NK-92 treated with Interleukin-12 subunit alpha and Interleukin-12 subunit beta, amount 100 ng/mL, for 24 hours (cell line): ENCODE data around the gene DCDC2B.
"Not testable (repeated sequence)": the region's sequence is repeated elsewhere in the genome, so short reads cannot be mapped to it uniquely, and the experiment has no call there.

Experiments used
- DNase-seq: peaks from one replicate; lab custom pipeline; 2025; lab: John Stamatoyannopoulos, UW

The DCDC2B gene

DNA sequence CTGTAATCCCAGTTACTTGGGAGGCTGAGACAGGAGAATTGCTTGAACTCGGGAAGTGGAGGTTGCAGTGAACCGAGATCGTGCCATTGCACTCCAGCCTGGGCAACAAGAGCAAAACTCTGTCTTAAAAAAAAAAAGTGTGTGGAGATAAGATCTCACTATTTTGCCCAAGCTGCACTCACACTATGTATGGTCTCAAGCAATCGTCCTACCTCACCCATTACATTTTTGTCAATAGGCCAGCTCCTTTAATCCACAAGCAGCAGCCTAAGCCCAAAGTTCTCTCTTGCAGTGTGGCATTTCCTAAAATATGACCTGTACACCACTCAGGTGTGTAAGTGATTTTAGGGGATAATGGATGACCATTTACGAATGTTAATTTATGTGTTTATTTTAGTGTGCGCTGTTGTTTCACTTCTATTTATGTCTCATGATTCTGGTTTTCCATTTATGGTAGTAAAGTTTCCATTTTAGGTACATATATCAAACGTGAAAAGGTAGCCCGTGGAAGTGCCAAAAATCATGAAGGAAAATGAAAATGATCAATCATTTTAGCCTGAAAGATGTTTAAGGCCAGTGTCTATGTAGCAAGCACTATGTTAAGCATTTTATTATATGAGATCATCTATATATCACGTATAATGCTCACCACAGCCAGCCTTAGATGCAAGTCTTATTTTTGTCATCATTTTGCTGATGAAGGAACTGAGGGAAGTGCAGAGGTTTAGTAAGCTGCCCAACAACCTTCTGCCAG, 47.8 kb downstream of the DCDC2B start:
- no peak for DNase-seq

DNA sequence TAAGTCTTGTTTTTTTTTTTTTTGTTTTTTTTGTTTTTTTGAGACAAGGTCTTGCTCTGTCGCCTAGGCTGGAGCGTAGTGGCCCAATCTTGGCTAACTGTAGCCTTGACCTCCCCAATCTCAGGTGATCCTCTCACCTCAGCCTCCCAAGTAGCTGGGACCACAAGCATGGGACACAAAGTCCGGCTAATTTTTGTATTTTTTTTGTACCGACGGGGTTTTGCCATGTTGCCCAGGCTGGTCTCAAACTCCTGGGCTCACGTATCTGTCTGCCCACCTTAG, 48.3 kb downstream of the DCDC2B start:
- DNase-seq = no peak

DNA sequence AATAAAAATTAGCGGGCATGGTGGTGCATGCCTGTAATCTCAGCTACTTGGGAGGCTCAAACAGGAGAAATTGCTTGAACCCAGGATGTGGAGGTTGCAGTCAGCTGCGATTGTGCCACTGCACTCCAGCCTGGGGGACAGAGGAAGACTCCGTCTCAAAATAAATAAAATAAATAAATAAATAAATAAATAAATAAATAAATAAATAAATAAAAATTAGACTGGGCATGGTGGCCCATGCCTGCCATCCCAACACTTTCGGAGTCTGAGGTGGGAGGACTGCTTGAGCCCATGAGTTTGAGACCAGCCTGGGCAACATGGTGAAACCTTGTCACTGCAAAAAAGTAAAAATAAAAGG, 54.3 kb downstream of the DCDC2B start:
- DNase-seq = not testable (repeated sequence)

DNA sequence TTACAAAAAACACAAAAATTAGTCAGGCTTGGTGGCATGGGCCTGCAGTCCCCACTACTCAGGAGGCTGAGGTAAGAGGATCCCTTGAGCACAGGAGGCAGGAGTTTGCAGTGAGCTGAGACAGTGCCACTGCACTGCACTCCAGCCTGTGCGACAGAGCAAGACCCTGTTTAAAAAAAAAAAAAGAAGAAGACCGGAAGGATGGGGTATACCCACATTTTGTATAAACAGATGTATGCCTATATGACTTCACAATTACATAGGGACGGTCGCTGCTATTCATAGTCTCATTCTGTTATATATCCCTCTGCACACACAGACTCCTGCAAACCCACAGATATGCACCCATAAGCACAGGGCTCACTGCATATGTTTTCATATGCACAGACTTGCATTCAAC, 54.9 kb downstream of the DCDC2B start:
- no peak for DNase-seq
